GM19455 (cell line): ENCODE results near the gene RND3.

Experiments used
- ATAC-seq: cut with Tn5 transposase; IDR thresholded peaks from one replicate; pipeline ENCODE4 v1.9.1; 2021; ENCODE audit not compliant: unreplicated experiment

Gene RND3

DNA sequence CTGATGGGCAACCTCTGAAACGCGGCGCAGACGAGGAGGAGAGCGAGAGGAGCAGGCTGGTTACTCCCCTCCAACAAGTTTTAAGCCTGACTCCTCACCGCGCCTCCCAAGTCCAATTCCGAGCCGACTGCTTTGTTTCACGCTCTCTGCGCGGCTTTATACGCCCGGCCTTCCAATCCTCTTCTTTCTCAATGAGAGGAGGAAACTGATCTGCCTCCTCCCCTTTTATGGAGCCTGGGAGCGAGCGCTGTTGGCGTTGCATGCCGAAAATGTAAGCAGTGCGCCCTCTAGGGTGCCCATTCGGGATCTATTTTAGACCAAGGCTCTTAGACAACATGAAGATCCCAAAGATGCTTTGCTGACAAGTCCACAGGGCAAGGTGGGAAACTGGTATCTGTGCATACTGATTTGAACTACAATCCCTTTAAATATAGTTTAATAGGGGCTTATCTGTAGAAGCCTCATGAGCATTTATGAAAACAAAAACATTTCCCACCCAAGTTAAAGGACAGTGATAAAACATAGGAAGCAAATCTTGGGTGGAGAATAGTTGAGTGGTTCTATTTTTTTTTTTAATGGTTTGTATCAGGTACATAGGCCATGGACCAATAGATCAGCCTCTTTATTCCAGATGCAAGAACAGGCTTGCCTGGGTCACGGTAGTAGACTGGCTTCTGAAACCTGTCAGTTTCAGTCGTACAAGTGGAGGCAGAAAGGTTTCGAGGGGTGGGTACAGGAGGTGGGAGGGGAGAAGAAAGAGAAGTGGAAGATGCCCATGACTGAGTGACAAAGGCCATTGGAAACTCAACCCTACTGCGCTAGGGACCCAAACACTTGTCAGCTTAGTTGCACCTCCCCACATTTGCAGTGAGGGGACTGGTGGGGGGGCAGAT lies at the start of gene RND3:
TSS of gene RND3 (minus strand) at position 131 of the 893 bp plus-strand sequence. CDS start 250 bp downstream, outside the sequence.
- ATAC-seq = peak; percentile 62

GRCh38 chr2:150535176-150535575 lies 47.7 kb upstream of the RND3 start:
- ATAC-seq = no peak

- no peak for ATAC-seq
These were observed 45.4 kb upstream of the RND3 start for GRCh38 chr2:150532879-150533278.

DNA sequence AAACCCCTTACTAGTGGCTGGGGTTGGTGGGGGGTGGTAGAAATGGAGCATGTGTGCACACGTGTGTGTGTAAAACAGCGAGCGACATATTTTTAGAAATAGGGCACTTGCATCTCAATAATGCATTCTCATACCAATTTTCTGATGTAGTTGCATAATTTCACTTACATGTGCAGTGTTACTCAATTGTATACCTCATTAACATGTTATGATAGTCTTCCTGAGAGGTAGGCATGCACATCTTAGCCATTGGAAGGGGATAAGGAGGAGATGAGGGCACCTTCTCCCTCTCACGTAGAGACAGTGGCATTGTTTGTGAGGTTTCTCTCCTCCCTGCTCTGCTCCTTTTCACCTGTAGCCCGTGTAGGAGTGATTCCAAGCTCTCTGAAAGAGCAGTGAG lies 44.6 kb upstream of the RND3 start:
- no peak for ATAC-seq

- ATAC-seq = no peak
These were observed 44.1 kb upstream of the RND3 start for GRCh38 chr2:150531591-150531990.

DNA sequence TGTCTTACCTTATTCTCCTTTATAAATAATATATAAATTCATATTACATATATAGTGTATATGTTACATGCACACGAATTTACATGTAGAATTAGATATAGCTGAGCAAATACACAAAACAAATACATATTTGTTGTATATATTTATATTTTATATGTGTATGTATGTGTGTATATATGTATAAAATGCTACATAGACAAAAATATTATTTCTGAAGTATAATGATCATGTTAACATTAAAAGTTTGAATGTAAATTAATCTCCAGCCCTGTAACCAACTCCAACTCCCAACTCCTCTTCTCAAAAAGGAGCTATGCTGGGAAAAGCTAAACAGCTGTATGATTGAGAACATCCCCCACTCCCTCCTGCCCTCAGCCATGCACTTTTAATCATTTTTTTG lies 42.7 kb upstream of the RND3 start:
- ATAC-seq = no peak

DNA sequence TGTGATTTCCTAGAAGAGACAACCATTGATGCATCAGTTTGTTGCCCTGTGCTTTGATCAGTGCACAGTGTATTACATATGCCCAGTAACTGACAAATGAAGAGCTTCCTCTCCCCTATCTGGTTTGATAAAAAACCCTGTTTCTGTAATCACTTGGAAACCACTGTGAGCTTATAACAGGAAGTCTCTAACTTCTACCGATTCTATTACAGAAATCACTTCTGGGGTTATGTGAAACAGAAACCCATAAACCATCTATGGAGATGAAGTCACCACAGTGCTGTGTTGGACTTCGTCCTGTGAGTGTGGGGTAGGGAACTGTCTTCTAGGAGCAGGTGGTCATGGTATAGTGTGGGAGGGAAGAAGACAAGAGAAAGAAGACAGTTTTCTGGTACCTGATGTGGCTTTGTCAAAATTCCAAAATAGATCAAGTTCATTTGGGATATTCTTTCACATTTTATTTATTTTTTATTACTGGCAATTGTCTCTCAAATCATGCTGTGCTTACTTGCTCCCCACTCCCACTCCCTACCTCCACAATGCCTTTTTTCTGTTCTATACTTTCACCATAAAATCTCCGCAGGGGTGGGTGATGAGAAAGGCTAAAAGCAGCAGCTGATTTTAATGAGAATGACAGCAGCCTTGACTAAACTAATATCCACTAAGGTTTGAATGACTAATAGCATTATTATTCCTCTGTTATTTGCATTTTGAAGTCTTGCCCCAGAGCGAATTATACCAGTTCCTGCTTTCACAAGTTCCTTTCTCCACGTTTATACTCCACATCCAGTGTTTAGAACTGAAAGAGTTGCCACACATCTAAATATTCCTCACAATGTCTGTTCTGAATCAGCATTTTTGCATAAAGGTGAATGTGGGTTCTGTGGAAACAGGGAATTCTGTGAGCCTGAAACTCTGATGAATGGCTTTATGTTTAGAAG lies 41.7 kb upstream of the RND3 start:
- ATAC-seq = peak; percentile 75

DNA sequence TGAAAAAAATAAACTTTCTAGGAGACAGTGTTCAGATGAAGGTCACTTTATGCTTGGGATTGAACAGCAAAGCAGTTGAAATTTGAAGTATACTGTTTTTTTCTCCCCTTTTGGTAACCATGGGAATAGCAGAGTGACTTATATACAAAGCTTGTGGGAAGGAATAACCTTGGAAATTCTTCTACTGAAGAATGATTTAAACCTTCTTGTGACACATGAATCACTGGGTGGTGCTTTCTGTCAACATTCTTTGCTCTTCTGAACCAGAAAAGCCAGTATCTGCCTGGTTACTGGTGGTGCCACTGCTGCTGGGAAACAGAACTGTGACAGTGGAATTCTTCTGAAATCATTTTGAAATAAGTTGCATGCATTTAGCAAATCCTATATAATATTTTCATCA lies 39.4 kb upstream of the RND3 start:
- ATAC-seq = no peak

- ATAC-seq = no peak
These were observed 38.5 kb upstream of the RND3 start for GRCh38 chr2:150526006-150526405.

DNA sequence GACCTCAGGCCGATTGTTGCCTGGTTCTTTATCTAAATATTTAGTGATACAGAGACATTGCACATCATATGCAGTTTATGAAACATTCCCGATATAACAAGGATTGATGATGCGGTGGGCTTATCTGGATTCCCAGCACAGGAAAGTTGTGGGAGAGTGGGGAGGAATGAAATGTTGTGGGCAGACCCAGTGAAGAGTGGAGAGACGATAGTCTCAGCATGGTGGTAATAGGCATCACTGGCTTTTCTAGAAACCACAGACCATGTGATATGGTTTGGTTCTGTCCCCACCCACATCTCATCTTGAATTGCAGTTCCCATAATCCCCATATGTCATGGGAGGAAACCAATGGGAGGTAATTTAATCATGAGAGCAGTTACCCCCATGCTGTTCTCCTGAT lies 34.8 kb upstream of the RND3 start:
- ATAC-seq = no peak

GRCh38 chr2:150520887-150521664 lies 33.6 kb upstream of the RND3 start:
- ATAC-seq = no peak

DNA sequence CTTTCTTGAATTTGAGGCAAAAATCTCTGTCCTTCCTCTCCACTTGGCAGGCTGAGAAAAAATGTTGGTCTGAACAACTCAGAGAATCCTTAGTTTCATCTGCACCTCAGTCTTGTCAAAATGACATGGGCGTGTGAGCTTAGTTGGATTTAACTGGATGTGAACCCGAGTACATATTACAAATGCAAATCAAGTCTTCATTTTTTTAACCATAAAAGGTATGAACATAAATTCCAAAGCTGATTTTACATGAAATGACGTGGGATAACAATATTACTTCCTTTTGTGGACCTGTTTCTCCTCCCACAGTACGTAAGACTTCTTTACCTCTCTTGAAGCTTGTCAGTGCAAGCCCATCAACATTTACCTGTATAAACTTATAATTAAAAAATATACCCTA lies 32.6 kb upstream of the RND3 start:
- no peak for ATAC-seq

GRCh38 chr2:150517951-150518680 lies 30.6 kb upstream of the RND3 start:
- ATAC-seq = no peak

GRCh38 chr2:150513647-150514046 lies 26.2 kb upstream of the RND3 start:
- ATAC-seq = no peak

- ATAC-seq = no peak
These were observed 21.1 kb upstream of the RND3 start for GRCh38 chr2:150508497-150509137.

DNA sequence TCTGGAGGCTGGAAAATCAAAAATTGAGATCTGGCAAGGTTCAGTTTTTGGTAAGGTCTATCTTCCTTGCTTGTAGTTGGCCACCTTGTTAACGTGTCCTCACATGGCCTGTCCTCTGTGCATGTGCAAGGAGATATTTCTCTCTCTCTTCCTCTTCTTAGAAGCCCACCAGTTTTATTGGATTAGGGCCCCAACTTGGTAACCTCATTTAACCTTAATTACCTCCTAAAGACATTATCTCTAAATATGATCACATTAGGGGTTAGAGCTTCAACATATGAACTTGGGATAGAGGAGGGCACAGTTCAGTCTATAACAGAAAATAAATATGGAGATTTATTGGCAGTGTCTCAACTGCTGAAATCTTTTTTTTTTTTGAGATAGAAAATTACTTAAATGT lies 19.6 kb upstream of the RND3 start:
- ATAC-seq = no peak

DNA sequence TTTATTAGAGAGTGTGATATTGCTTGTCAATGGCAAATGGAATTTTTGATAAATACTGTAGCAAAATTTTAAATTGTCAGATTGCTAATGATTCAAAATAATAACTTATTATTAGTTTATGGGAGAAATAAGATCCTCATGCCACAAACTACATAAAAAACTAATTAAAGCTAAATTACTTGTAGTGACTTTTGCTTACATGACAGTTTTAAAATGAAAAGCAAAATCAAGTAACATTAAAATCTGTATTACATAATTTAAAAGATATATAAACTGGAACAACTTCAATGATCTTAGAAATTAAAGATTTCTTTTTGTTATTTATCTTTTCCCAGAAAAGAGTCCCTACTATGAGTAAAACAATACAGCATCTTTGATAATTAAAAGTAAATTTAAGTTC lies 17.7 kb upstream of the RND3 start:
- no peak for ATAC-seq

GRCh38 chr2:150495993-150496627 lies 8.6 kb upstream of the RND3 start:
- ATAC-seq = no peak

- ATAC-seq = no peak
These were observed 7.5 kb upstream of the RND3 start for GRCh38 chr2:150495001-150495400.
